ENCODE results near the gene CIAO3.

DNA sequence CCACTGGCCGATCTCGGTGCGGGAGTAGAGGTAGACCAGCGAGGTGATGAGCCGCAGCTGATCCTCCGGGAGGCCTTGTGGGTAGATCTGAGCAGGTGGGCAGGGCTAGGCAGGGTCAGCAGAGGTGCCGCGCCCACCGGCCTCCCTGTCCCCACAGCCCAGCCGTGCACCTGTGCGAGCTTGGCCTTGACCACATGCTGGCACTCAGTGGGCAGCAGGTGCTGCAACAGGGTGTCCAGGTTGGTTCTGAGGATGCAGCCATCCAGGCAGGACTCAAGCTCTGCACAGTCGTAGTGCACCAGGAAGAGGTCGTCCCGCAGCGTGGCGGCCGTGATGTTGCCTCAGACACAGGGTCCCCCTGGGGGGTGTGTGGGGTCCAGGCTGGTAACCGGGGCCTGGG lies 32.2 kb upstream of the CIAO3 start:
- TF ChIP-seq, protein P1, sequence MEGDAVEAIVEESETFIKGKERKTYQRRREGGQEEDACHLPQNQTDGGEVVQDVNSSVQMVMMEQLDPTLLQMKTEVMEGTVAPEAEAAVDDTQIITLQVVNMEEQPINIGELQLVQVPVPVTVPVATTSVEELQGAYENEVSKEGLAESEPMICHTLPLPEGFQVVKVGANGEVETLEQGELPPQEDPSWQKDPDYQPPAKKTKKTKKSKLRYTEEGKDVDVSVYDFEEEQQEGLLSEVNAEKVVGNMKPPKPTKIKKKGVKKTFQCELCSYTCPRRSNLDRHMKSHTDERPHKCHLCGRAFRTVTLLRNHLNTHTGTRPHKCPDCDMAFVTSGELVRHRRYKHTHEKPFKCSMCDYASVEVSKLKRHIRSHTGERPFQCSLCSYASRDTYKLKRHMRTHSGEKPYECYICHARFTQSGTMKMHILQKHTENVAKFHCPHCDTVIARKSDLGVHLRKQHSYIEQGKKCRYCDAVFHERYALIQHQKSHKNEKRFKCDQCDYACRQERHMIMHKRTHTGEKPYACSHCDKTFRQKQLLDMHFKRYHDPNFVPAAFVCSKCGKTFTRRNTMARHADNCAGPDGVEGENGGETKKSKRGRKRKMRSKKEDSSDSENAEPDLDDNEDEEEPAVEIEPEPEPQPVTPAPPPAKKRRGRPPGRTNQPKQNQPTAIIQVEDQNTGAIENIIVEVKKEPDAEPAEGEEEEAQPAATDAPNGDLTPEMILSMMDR (IDR thresholded peaks at IDR 0.05): no peak
- no peak for TF ChIP-seq POLR2A (IDR thresholded peaks at IDR 0.05)
